Measurements from ENCODE around the gene SKOR1. TPM values are rescaled to one million over a fixed set of nuclear protein-coding genes. Genes with fewer than 3 reads are reported as not detected.

Gene SKOR1
- total and polyA plus RNA-seq, 3 donors from 2014 or later: 1.1 to 2.2 (median 1.3) TPM

DNA sequence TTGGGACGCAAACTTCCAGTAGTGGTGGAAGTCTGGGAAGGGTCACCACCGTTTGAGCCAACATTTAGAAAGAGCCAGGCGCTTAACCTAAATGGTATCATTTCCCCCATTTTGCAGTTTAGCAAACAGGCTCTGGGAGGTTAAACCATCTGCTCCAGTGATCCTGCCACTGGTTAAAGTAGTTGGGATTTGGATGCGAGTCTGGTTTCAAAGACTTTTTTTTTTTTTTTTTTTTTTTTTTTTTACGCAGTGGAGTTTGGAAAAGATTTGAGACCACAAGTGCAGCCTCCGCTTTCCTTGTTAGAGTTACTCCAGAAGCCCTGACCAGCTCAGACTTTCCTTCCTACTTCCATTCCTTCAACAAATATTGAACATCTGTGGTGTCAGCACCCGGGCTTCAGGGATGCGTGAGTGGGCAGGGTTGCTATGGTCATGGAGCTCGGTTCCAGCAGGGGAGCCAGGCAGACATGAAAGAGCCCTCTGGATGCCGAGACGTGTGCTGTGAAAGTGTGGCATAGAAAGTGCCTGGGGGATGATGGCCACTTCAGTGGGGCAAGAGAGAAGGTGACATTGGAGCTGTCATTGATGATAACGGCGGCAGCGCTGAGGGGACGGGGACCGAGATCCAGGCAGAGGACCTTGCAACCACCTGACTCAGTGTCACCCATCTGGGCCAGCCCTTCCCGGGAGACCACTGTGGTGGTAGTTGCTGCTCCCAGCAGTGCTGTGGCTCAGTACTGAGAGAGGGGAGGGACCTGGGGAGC is 15.6 kb downstream of the SKOR1 start:
- Histone ChIP-seq H3K36me3 (ENCODE audit: low read depth, missing control alignments) (no peaks in the 10 kb centered on the region), H3K4me3 (peak overlapping the region; percentile 88 to 93), H3K9me3 (no peaks in the 10 kb centered on the region), H3K27ac (peak overlapping the region; percentile 99 to 100), H3K4me1 (peaks cover 50% of the 10 kb centered on the region), H3K27me3 (no peaks in the 10 kb centered on the region)
- no peak for TF ChIP-seq CTCF (IDR thresholded peaks at IDR 0.05)
- TF ChIP-seq POLR2A (IDR thresholded peaks at IDR 0.05): no peak
- 6 to 7% methylated on average over 17 of the region's 17 CpGs for WGBS, 2 donors
- DNase-seq: peak; percentile 47
- intact Hi-C loops (cut with DNase I; ENCODE audit: low total_unique reads): no loop called here

DNA sequence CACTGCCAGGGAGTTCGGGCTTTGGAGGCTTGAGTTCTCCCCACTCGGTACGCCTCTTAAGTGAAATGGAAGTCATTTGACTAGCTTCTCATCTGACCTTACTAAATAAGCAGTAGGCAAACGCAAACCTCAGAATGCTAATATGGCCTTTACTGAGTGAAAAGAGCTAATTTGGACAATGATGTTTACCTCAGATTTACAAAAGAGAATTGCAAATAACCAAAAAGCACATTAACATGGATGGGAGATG is 16.1 kb downstream of the SKOR1 start:
- peak overlapping the region; percentile 15 to 88 for H3K4me3 ChIP-seq
- H3K9me3 ChIP-seq: no peaks in the 10 kb centered on the region
- H3K27ac ChIP-seq: peak overlapping the region; percentile 99 to 100
- no peak for TF ChIP-seq POLR2A (IDR thresholded peaks at IDR 0.05)
- TF ChIP-seq CTCF (IDR thresholded peaks at IDR 0.05): no peak
- 35 to 41% methylated on average over 4 of the region's 4 CpGs for WGBS, 2 donors
- no peaks in the 10 kb centered on the region for H3K27me3 ChIP-seq
- H3K4me1 ChIP-seq: peaks cover 47% of the 10 kb centered on the region
- intact Hi-C loops (cut with DNase I; ENCODE audit: low total_unique reads): no loop called here
- DNase-seq: no peak
- H3K36me3 ChIP-seq (ENCODE audit: low read depth, missing control alignments): no peaks in the 10 kb centered on the region

GRCh38 chr15:67843092-67843501 is 17.8 kb downstream of the SKOR1 start:
- Histone ChIP-seq H3K36me3 (ENCODE audit: low read depth, missing control alignments) (no peaks in the 10 kb centered on the region), H3K9me3 (no peaks in the 10 kb centered on the region), H3K4me1 (peaks cover 47% of the 10 kb centered on the region), H3K4me3 (no peak overlapping the region), H3K27ac (peak overlapping the region; percentile 71 to 100), H3K27me3 (no peaks in the 10 kb centered on the region)
- TF ChIP-seq CTCF (IDR thresholded peaks at IDR 0.05): peak in 1 of 3 experiments; percentile 17
- no peak for TF ChIP-seq POLR2A (IDR thresholded peaks at IDR 0.05)
- DNase-seq: peak; percentile 49
- WGBS, 2 donors: 38 to 42% methylated on average over 7 of the region's 7 CpGs
- intact Hi-C loops (cut with DNase I; ENCODE audit: low total_unique reads): no loop called here

GRCh38 chr15:67843571-67844387 is 18.5 kb downstream of the SKOR1 start:
- Histone ChIP-seq H3K27ac (peak overlapping the region; percentile 71 to 100), H3K4me3 (no peak overlapping the region), H3K36me3 (ENCODE audit: low read depth, missing control alignments) (no peaks in the 10 kb centered on the region), H3K9me3 (no peaks in the 10 kb centered on the region), H3K4me1 (peaks cover 47% of the 10 kb centered on the region), H3K27me3 (no peaks in the 10 kb centered on the region)
- no peak for TF ChIP-seq POLR2A (IDR thresholded peaks at IDR 0.05)
- no peak for TF ChIP-seq CTCF (IDR thresholded peaks at IDR 0.05)
- WGBS, 2 donors: 39 to 43% methylated on average over 7 of the region's 7 CpGs
- intact Hi-C loops (cut with DNase I; ENCODE audit: low total_unique reads): no loop called here
- DNase-seq: peak; percentile 90
